Activated naive CD8-positive, alpha-beta T cell (primary cell): ENCODE results near the gene BZW2.

Experiments used
- H3K27ac Mint-ChIP-seq: one replicate; pipeline ENCODE4 v1.8.0; 2021; ENCODE audit warnings: mixed read lengths
- H3K27me3 Mint-ChIP-seq: one replicate; pipeline ENCODE4 v1.8.0; 2021; ENCODE audit warnings: mixed read lengths
- H3K36me3 Mint-ChIP-seq: one replicate; pipeline ENCODE4 v1.8.0; 2021; ENCODE audit warnings: mixed read lengths
- H3K4me1 Mint-ChIP-seq: one replicate; pipeline ENCODE4 v1.8.0; 2021; ENCODE audit warnings: low read depth, mixed read lengths
- H3K4me3 Mint-ChIP-seq: one replicate; pipeline ENCODE4 v1.8.0; 2021; ENCODE audit warnings: mild to moderate bottlenecking, mixed read lengths
- H3K9me3 Mint-ChIP-seq: one replicate; pipeline ENCODE4 v1.8.0; 2021; ENCODE audit warnings: low read depth, mixed read lengths

Gene BZW2

DNA sequence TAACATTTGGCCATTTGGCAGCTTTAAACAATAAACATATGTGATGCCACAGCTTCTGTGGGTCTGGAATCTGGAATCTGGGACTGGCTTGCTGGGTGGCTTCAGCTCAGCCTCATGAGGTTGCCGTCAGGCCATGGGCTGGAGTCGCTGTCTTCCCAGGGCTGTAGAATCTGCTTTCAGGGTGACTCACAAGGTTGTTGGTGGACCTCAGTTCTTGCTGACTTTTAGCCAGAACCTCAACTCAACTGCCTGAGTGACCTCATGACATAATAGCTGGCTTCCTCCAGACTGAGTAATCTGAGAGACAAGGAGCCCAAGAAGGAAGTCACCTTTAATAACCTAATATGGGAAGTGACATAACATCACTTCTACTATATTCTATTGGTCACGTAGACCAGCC, 63.0 kb downstream of the BZW2 start:
- H3K4me1 Mint-ChIP-seq = peaks cover 18% of the 10 kb centered on the region
- H3K27ac Mint-ChIP-seq = no peak overlapping the region
- H3K4me3 Mint-ChIP-seq = no peak overlapping the region
- H3K9me3 Mint-ChIP-seq = no peaks in the 10 kb centered on the region
- no peaks in the 10 kb centered on the region for H3K27me3 Mint-ChIP-seq
- peaks cover 27% of the 10 kb centered on the region for H3K36me3 Mint-ChIP-seq

DNA sequence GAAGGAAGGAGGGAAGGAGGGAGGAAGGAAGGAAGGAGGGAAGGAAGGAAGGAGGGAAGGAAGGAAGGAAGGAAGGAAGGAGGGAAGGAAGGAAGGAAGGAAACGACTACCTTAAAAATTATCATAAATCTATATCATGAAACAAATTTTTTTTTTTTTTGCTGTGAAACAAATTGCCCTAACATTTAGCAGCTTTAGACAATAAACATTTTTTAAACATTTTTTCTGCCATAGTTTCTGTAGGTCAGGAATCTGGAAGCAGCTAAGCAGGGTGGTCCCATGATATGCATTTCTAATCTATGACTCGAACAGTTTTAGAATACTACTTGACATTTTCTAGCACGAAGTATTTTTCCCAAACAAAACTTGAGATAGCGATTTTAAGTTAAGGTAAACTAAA, 64.7 kb downstream of the BZW2 start:
- Mint-ChIP-seq H3K9me3 (no peaks in the 10 kb centered on the region), H3K4me3 (no peak overlapping the region), H3K27ac (no peak overlapping the region), H3K4me1 (peaks cover 18% of the 10 kb centered on the region), H3K36me3 (peaks cover 20% of the 10 kb centered on the region), H3K27me3 (no peaks in the 10 kb centered on the region)

DNA sequence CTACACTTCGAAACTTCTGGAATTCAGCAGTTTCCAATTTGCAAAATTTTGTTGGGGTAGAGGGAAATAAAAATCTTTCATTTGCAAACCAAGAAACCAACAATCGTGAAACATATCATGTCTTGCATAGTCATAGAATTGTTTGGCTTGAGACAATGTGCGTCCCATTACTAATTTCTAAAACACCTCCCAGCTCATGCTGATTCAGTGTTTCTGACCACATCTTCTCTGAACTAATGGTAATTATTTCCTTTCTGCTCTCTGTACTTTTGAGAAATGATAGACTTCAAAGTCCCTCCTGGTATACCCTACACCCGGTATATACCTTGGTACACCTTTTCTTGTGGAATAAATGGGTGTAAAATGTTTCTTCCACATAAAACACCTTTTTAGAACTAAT, 65.7 kb downstream of the BZW2 start:
- peaks cover 18% of the 10 kb centered on the region for H3K4me1 Mint-ChIP-seq
- H3K27me3 Mint-ChIP-seq = no peaks in the 10 kb centered on the region
- peaks cover 16% of the 10 kb centered on the region for H3K36me3 Mint-ChIP-seq
- H3K9me3 Mint-ChIP-seq = no peaks in the 10 kb centered on the region
- H3K4me3 Mint-ChIP-seq = no peak overlapping the region
- H3K27ac Mint-ChIP-seq = peak overlapping the region; percentile 54

- Mint-ChIP-seq H3K4me1 (peaks cover 15% of the 10 kb centered on the region), H3K36me3 (peaks cover 16% of the 10 kb centered on the region), H3K27ac (no peak overlapping the region), H3K27me3 (no peaks in the 10 kb centered on the region), H3K9me3 (no peaks in the 10 kb centered on the region), H3K4me3 (no peak overlapping the region)
These were observed 66.9 kb downstream of the BZW2 start for GRCh38 chr7:16712916-16713315.

GRCh38 chr7:16715928-16716327, 69.9 kb downstream of the BZW2 start:
- Mint-ChIP-seq H3K36me3 (peaks cover 16% of the 10 kb centered on the region), H3K4me1 (peaks cover 13% of the 10 kb centered on the region), H3K9me3 (no peaks in the 10 kb centered on the region), H3K27ac (no peak overlapping the region), H3K27me3 (no peaks in the 10 kb centered on the region), H3K4me3 (no peak overlapping the region)

- Mint-ChIP-seq H3K27ac (no peak overlapping the region), H3K36me3 (peaks cover 11% of the 10 kb centered on the region), H3K4me3 (no peak overlapping the region), H3K9me3 (no peaks in the 10 kb centered on the region), H3K27me3 (no peaks in the 10 kb centered on the region), H3K4me1 (peaks cover 5% of the 10 kb centered on the region)
These were observed 72.2 kb downstream of the BZW2 start for GRCh38 chr7:16718111-16718656.

DNA sequence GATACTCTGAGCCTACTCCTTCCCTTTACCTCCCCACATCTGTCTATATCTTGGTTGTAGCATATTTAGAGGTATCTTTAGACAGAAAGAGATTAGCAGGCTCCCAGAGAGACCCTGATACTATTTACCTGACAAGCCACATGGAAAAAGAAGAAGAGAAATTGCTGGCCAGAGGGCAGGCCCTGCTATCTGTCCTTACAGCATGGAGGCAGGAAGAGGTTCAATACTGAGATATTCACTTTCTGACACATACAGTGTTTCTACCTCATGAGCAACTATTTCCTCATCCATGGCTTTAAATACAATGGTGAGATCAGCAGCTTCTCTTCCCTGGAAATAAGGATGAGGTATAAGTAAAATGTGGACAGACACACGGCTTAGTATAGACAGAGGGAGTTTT, 73.7 kb downstream of the BZW2 start:
- Mint-ChIP-seq H3K27me3 (no peaks in the 10 kb centered on the region), H3K4me1 (peaks cover 5% of the 10 kb centered on the region), H3K9me3 (no peaks in the 10 kb centered on the region), H3K4me3 (no peak overlapping the region), H3K36me3 (peaks cover 15% of the 10 kb centered on the region), H3K27ac (no peak overlapping the region)

- H3K27me3 Mint-ChIP-seq = no peaks in the 10 kb centered on the region
- peaks cover 5% of the 10 kb centered on the region for H3K4me1 Mint-ChIP-seq
- no peak overlapping the region for H3K4me3 Mint-ChIP-seq
- peaks cover 11% of the 10 kb centered on the region for H3K36me3 Mint-ChIP-seq
- no peak overlapping the region for H3K27ac Mint-ChIP-seq
- H3K9me3 Mint-ChIP-seq = no peaks in the 10 kb centered on the region
These were observed 75.6 kb downstream of the BZW2 start for GRCh38 chr7:16721541-16721940.

DNA sequence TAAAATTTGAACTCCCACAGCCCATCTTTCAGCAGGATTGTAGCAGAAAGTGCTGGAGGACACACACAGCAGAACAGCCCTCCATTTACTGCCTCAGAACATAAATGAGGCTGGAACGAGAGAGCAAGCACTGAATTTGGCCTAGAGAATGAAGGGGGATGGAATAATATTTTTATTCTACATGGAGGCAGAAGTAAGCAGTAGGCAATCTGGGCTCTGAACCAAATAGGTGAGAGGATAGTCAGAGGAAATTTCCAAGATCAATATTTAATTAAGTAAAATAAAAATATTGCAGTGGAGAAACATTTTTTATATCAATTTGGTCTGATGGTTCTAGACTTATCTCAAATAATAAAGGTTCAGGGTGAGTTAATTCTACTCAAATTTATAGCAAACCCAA, 78.4 kb downstream of the BZW2 start:
- no peaks in the 10 kb centered on the region for H3K9me3 Mint-ChIP-seq
- H3K36me3 Mint-ChIP-seq = peaks cover 11% of the 10 kb centered on the region
- peaks cover 5% of the 10 kb centered on the region for H3K4me1 Mint-ChIP-seq
- no peaks in the 10 kb centered on the region for H3K27me3 Mint-ChIP-seq
- no peak overlapping the region for H3K27ac Mint-ChIP-seq
- no peak overlapping the region for H3K4me3 Mint-ChIP-seq

DNA sequence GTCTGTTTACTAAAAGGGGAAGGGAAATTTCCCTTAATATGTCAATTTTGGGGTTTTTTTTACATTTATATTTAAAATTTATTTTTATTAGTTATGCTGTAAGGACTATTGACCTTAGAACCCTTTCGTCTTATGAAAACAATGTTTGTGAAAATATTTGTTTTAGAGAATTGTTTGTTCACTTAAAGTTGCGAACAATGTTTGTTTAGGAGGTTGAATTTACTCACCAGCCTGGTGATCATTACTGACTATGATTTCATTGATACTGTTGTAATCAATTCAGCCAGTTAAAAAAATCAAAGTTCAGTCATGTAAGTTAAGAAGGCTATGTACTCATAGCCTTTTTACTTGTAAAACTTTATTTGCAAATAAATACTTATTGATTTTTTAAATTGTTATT, 80.2 kb downstream of the BZW2 start:
- Mint-ChIP-seq H3K36me3 (peaks cover 9% of the 10 kb centered on the region), H3K4me3 (no peak overlapping the region), H3K27me3 (no peaks in the 10 kb centered on the region), H3K4me1 (peaks cover 3% of the 10 kb centered on the region), H3K27ac (no peak overlapping the region), H3K9me3 (no peaks in the 10 kb centered on the region)

GRCh38 chr7:16727736-16728135, 81.8 kb downstream of the BZW2 start:
- Mint-ChIP-seq H3K27me3 (no peaks in the 10 kb centered on the region), H3K9me3 (no peaks in the 10 kb centered on the region), H3K4me3 (no peak overlapping the region), H3K4me1 (no peaks in the 10 kb centered on the region), H3K36me3 (peaks cover 7% of the 10 kb centered on the region), H3K27ac (no peak overlapping the region)

DNA sequence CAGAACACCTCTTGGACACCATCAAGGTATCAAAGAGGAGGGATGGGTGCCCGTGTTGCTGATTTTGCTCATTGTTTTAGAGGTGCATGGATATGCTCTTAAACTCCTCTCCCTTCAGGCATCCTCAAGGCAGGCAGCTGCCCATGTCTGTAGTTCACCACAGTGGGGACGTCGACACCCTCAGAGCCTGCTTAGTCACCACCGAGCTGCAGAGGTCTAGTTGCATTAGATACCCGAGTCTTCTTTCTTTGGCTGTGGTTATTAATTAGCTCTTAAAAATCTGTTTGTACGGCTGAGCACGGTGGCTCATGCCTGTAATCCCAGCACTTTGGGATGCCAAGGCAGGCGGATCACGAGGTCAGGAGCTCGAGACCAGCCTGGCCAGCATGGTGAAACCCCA, 82.8 kb downstream of the BZW2 start:
- no peaks in the 10 kb centered on the region for H3K9me3 Mint-ChIP-seq
- H3K4me3 Mint-ChIP-seq = no peak overlapping the region
- no peak overlapping the region for H3K27ac Mint-ChIP-seq
- no peaks in the 10 kb centered on the region for H3K4me1 Mint-ChIP-seq
- H3K27me3 Mint-ChIP-seq = no peaks in the 10 kb centered on the region
- H3K36me3 Mint-ChIP-seq = peaks cover 5% of the 10 kb centered on the region

GRCh38 chr7:16729541-16729940, 83.6 kb downstream of the BZW2 start:
- H3K27me3 Mint-ChIP-seq = no peaks in the 10 kb centered on the region
- peaks cover 8% of the 10 kb centered on the region for H3K36me3 Mint-ChIP-seq
- H3K4me1 Mint-ChIP-seq = no peaks in the 10 kb centered on the region
- H3K27ac Mint-ChIP-seq = no peak overlapping the region
- no peaks in the 10 kb centered on the region for H3K9me3 Mint-ChIP-seq
- H3K4me3 Mint-ChIP-seq = no peak overlapping the region

DNA sequence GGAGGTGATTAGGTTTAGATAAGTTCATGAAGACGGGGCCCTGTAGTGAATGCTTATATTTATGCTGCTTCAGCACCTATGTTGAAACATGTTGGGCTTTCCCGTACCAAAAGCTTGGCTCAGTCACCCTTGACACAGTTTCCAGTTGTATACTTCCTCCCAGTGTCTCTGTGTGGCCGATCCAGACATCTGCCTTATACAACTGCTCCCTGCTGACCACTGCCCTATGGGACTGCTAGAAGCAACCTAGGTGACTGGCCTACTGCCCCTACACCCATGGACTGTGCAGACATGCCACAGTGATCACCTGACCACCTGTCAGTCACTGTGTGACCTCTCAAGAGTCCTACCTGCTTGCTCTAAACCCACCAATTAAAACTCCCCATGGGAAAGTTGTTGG, 85.0 kb downstream of the BZW2 start:
- Mint-ChIP-seq H3K36me3 (peaks cover 8% of the 10 kb centered on the region), H3K27ac (no peak overlapping the region), H3K4me3 (no peak overlapping the region), H3K27me3 (no peaks in the 10 kb centered on the region), H3K4me1 (no peaks in the 10 kb centered on the region), H3K9me3 (no peaks in the 10 kb centered on the region)

DNA sequence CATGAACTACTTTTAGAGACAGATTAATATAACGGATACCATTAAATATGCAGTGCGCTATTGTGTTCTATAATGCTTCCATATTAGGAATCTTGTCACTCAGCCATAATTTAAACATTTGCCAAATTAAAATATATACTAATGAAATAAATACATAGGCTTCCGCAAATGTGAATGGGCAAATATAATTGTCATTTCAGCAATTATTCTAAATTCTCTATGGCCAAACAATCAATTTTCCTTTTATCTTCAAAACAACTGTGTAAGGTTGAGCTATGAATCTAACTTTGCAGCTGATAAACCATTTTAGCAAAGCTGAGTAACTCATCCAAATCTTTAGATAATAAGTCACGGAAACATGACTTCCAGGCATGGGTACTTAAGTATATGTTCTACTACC, 86.8 kb downstream of the BZW2 start:
- peaks cover 8% of the 10 kb centered on the region for H3K36me3 Mint-ChIP-seq
- H3K27ac Mint-ChIP-seq = no peak overlapping the region
- H3K9me3 Mint-ChIP-seq = no peaks in the 10 kb centered on the region
- H3K4me3 Mint-ChIP-seq = no peak overlapping the region
- H3K4me1 Mint-ChIP-seq = no peaks in the 10 kb centered on the region
- no peaks in the 10 kb centered on the region for H3K27me3 Mint-ChIP-seq

- Mint-ChIP-seq H3K4me3 (no peak overlapping the region), H3K9me3 (no peaks in the 10 kb centered on the region), H3K27me3 (no peaks in the 10 kb centered on the region), H3K4me1 (no peaks in the 10 kb centered on the region), H3K27ac (no peak overlapping the region), H3K36me3 (peaks cover 8% of the 10 kb centered on the region)
These were observed 88.3 kb downstream of the BZW2 start for GRCh38 chr7:16734148-16734726.
